Measurements from ENCODE around the gene RUFY1. TPM values are rescaled to one million over a fixed set of nuclear protein-coding genes. Genes with fewer than 3 reads are reported as not detected.

The RUFY1 gene
- total RNA-seq, 4 donors from 2014 or later = 37.7 to 98.5 (median 52.7) TPM

DNA sequence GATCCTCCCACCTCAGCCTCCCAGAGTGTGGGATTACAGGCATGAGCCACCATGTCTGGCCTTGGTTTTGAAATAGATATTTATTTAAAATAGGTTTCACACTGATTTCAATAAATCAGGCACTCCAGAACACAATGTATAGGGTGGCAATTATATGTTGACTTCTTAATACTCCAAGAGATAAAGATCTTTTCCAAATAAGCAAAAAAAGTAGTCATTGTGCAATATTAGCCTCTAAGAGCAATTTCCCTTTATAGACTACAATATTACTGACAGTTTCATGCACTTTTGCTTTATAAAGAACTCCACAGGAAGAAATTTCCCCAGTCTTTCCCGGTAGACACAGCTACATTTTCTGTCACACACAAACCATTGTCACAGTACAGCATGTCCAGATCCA is 23.4 kb upstream of the RUFY1 start:
- no peaks in the 10 kb centered on the region for H3K27me3 ChIP-seq
- no peak overlapping the region for H3K27ac ChIP-seq
- intact Hi-C loops (cut with DNase I; ENCODE audit: low total_unique reads) (no loop called here), in situ Hi-C loops (cut with MboI; ENCODE audit: low pct_ligation_motif_present in 1 of 4, low pct_unique_long_range_greater_than_20kb in 1 of 4, low sequenced_read_pairs in 3 of 4) (no loop called here)
- H3K36me3 ChIP-seq = no peaks in the 10 kb centered on the region
- no peaks in the 10 kb centered on the region for H3K9me3 ChIP-seq
- no peak for TF ChIP-seq EP300 (IDR thresholded peaks at IDR 0.05; ENCODE audit: low read depth)
- no peak for TF ChIP-seq POLR2A (IDR thresholded peaks at IDR 0.05)
- no peak for TF ChIP-seq POLR2AphosphoS5 (IDR thresholded peaks at IDR 0.05)
- TF ChIP-seq, protein P1, sequence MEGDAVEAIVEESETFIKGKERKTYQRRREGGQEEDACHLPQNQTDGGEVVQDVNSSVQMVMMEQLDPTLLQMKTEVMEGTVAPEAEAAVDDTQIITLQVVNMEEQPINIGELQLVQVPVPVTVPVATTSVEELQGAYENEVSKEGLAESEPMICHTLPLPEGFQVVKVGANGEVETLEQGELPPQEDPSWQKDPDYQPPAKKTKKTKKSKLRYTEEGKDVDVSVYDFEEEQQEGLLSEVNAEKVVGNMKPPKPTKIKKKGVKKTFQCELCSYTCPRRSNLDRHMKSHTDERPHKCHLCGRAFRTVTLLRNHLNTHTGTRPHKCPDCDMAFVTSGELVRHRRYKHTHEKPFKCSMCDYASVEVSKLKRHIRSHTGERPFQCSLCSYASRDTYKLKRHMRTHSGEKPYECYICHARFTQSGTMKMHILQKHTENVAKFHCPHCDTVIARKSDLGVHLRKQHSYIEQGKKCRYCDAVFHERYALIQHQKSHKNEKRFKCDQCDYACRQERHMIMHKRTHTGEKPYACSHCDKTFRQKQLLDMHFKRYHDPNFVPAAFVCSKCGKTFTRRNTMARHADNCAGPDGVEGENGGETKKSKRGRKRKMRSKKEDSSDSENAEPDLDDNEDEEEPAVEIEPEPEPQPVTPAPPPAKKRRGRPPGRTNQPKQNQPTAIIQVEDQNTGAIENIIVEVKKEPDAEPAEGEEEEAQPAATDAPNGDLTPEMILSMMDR (IDR thresholded peaks at IDR 0.05) = no peak
- 33 to 54% methylated on average over 1 of the region's 1 CpG for WGBS, 2 donors (ENCODE audit: low coverage in 1 of 2)
- H3K4me1 ChIP-seq = peaks cover 0 to 9% (median 3%) of the 10 kb centered on the region in 4 donors
- H3K4me3 ChIP-seq = no peak overlapping the region
- DNase-seq = no peak

DNA sequence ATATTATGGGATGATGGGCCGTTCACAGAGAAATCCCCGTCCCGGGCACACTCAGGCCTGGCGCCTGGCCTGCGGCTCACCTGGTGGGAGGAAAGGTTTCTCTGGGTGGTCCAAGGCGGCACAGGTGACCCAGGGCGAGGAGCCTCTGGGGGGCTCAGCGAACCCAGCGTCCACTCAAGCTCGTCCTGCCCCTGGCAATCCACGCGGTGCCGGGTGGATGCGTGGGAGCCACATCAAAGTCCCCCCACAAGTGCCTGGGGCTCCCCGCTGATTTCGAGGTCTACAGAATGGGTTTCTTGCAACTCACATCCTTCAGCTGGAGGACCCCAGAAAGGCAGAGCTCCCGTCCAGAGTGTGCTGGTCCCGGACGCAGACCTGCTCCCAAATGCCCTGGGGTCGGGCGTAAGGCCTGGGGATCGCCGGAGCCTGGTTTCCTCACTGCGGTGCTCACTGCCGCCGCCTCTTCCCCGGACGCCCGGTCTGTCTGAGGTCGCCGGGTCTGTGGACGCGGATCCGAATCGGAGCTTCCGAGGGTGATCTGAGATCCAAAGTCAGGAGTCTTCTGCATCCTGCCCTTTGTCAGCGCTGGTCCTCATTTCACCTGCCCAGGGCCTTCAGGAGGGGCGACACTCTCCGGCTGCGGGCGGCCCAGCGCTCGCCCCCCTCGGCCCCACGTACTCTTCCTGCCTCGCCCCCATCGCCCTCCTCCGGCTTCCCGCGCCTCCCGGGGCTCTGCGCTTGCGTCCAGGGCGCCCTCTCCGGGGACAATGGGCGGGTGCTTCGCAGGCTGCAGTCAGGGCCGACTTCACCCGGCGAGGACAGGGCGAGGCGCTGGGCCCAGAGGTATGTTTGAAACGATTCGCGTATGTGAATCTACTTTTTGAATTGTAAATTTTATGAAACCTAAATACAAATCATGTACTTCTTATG is 20.0 kb upstream of the RUFY1 start:
- H3K4me3 ChIP-seq = peak overlapping the region; percentile 27 to 61 (median 38)
- no peaks in the 10 kb centered on the region for H3K9me3 ChIP-seq
- DNase-seq = peak; percentile 72
- intact Hi-C loops (cut with DNase I; ENCODE audit: low total_unique reads) = no loop called here
- peaks cover 0 to 9% (median 3%) of the 10 kb centered on the region in 4 donors for H3K4me1 ChIP-seq
- no peaks in the 10 kb centered on the region for H3K27me3 ChIP-seq
- 3 to 47% methylated on average over 13 to 25 of the region's 65 CpGs for WGBS, 2 donors (ENCODE audit: low coverage in 1 of 2)
- in situ Hi-C loops (cut with MboI; ENCODE audit: low pct_ligation_motif_present in 1 of 4, low pct_unique_long_range_greater_than_20kb in 1 of 4, low sequenced_read_pairs in 3 of 4) = no loop called here
- H3K27ac ChIP-seq = peak overlapping the region; percentile 47 to 68 (median 61)
- H3K36me3 ChIP-seq = no peaks in the 10 kb centered on the region
- TF ChIP-seq POLR2AphosphoS5 (IDR thresholded peaks at IDR 0.05) (no peak), EP300 (IDR thresholded peaks at IDR 0.05; ENCODE audit: low read depth) (no peak), POLR2A (IDR thresholded peaks at IDR 0.05) (no peak)
- TF ChIP-seq, protein P1 (IDR thresholded peaks at IDR 0.05) = peak in 3 of 5 experiments; percentile 20 to 23 (median 21)

DNA sequence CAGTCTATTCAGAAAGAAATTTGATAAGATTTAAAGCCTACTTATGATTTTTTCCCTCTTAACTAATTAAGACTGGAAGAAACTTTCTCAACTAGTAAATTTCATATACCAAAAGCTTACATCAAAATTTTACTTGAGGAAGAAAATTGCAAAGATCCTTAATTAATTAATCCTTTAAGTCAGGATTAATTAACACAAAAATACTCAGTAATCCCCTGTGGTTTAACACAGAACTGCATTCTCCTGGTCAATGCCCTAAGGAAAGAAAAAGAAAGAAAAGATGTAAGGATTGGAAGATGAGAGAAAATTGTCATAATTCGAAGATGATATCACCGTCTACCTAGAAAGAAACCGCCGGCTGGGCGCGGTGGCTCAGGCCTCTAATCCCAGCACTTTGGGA is 17.3 kb upstream of the RUFY1 start:
- in situ Hi-C loops (cut with MboI; ENCODE audit: low pct_ligation_motif_present in 1 of 4, low pct_unique_long_range_greater_than_20kb in 1 of 4, low sequenced_read_pairs in 3 of 4) (no loop called here), intact Hi-C loops (cut with DNase I; ENCODE audit: low total_unique reads) (no loop called here)
- DNase-seq = no peak
- no peak overlapping the region for H3K27ac ChIP-seq
- TF ChIP-seq, protein P1 (IDR thresholded peaks at IDR 0.05) = no peak
- no peak for TF ChIP-seq POLR2A (IDR thresholded peaks at IDR 0.05)
- no peak for TF ChIP-seq EP300 (IDR thresholded peaks at IDR 0.05; ENCODE audit: low read depth)
- no peak for TF ChIP-seq POLR2AphosphoS5 (IDR thresholded peaks at IDR 0.05)
- H3K4me1 ChIP-seq = peaks cover 0 to 9% (median 3%) of the 10 kb centered on the region in 4 donors
- H3K4me3 ChIP-seq = no peak overlapping the region
- H3K9me3 ChIP-seq = no peaks in the 10 kb centered on the region
- WGBS, 2 donors (ENCODE audit: low coverage in 1 of 2) = 80 to 84% methylated on average over 5 to 6 of the region's 6 CpGs
- no peaks in the 10 kb centered on the region for H3K36me3 ChIP-seq
- no peaks in the 10 kb centered on the region for H3K27me3 ChIP-seq

DNA sequence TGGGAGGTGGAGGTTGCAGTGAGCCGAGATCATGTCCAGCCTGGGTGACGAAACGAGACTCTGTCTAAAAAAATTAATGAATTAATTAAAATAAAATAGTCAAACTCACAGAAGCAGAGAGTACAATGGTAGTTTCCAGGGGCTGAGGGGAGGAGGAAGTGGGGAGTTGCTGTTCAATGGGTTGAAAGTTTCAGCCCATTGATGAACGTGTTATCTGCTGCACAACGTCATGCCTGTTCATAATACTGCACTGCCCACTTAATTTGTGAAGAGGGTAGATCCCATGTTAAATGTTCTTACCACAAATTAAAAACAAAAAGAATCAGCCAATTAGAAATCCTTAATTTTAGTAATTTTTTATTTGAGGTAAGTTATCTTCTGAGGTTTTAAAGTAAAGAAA is 16.4 kb upstream of the RUFY1 start:
- intact Hi-C loops (cut with DNase I; ENCODE audit: low total_unique reads) (no loop called here), in situ Hi-C loops (cut with MboI; ENCODE audit: low pct_ligation_motif_present in 1 of 4, low pct_unique_long_range_greater_than_20kb in 1 of 4, low sequenced_read_pairs in 3 of 4) (no loop called here)
- no peak for DNase-seq
- TF ChIP-seq EP300 (IDR thresholded peaks at IDR 0.05; ENCODE audit: low read depth) (no peak), POLR2AphosphoS5 (IDR thresholded peaks at IDR 0.05) (no peak), POLR2A (IDR thresholded peaks at IDR 0.05) (no peak)
- TF ChIP-seq, protein P1 (IDR thresholded peaks at IDR 0.05) = no peak
- peaks cover 0 to 9% (median 3%) of the 10 kb centered on the region in 4 donors for H3K4me1 ChIP-seq
- no peaks in the 10 kb centered on the region for H3K36me3 ChIP-seq
- H3K4me3 ChIP-seq = no peak overlapping the region
- H3K27ac ChIP-seq = no peak overlapping the region
- 79% methylated on average over 4 to 5 of the region's 5 CpGs for WGBS, 2 donors (ENCODE audit: low coverage in 1 of 2)
- no peaks in the 10 kb centered on the region for H3K9me3 ChIP-seq
- no peaks in the 10 kb centered on the region for H3K27me3 ChIP-seq

Measured in transverse colon (tissue), 4 donors.